Measurements from ENCODE around the gene HADHB.

- no peak for TF ChIP-seq CTCF (conservative IDR thresholded peaks at IDR 0.05)
- TF ChIP-seq EZH2 (IDR thresholded peaks at IDR 0.05; ENCODE audit: low read depth) = no peak
Measured at GRCh38 chr2:26312471-26312870, 67.7 kb downstream of the HADHB start.
